ENCODE data around the gene HMGB4.

Gene HMGB4

GRCh38 chr1:33853431-33853830 lies 10.4 kb upstream of the HMGB4 start:
- Histone ChIP-seq H3K4me3 (ENCODE audit: low read depth in 1 of 2, low read length in 1 of 2) (no peak overlapping the region), H3K27me3 (no peaks in the 10 kb centered on the region), H3K9me3 (no peaks in the 10 kb centered on the region), H3K27ac (no peak overlapping the region), H3K4me1 (ENCODE audit: control insufficient read depth in 1 of 2, insufficient read depth in 1 of 2, low read depth in 1 of 2, low read length in 1 of 2) (no peaks in the 10 kb centered on the region), H3K36me3 (no peaks in the 10 kb centered on the region)
- TF ChIP-seq CTCF (IDR thresholded peaks at IDR 0.05), result no peak

- Histone ChIP-seq H3K27me3 (no peaks in the 10 kb centered on the region), H3K9me3 (no peaks in the 10 kb centered on the region), H3K4me3 (ENCODE audit: low read depth in 1 of 2, low read length in 1 of 2) (no peak overlapping the region), H3K27ac (no peak overlapping the region), H3K36me3 (no peaks in the 10 kb centered on the region), H3K4me1 (ENCODE audit: control insufficient read depth in 1 of 2, insufficient read depth in 1 of 2, low read depth in 1 of 2, low read length in 1 of 2) (no peaks in the 10 kb centered on the region)
- no peak for TF ChIP-seq CTCF (IDR thresholded peaks at IDR 0.05)
Measured at GRCh38 chr1:33854091-33854490, 9.8 kb upstream of the HMGB4 start.

GRCh38 chr1:33860671-33861070 lies 3.2 kb upstream of the HMGB4 start:
- Histone ChIP-seq H3K4me3 (ENCODE audit: low read depth in 1 of 2, low read length in 1 of 2) (no peak overlapping the region), H3K27ac (no peak overlapping the region), H3K9me3 (no peaks in the 10 kb centered on the region), H3K36me3 (no peaks in the 10 kb centered on the region), H3K27me3 (no peaks in the 10 kb centered on the region), H3K4me1 (ENCODE audit: control insufficient read depth in 1 of 2, insufficient read depth in 1 of 2, low read depth in 1 of 2, low read length in 1 of 2) (no peaks in the 10 kb centered on the region)
- no peak for TF ChIP-seq CTCF (IDR thresholded peaks at IDR 0.05)

GRCh38 chr1:33864460-33865389 lies 846 bp downstream of the HMGB4 start:
- TF ChIP-seq CTCF (IDR thresholded peaks at IDR 0.05), result no peak
- Histone ChIP-seq H3K4me3 (ENCODE audit: low read depth in 1 of 2, low read length in 1 of 2) (no peak overlapping the region), H3K4me1 (ENCODE audit: control insufficient read depth in 1 of 2, insufficient read depth in 1 of 2, low read depth in 1 of 2, low read length in 1 of 2) (no peaks in the 10 kb centered on the region), H3K27me3 (no peaks in the 10 kb centered on the region), H3K9me3 (no peaks in the 10 kb centered on the region), H3K36me3 (no peaks in the 10 kb centered on the region), H3K27ac (no peak overlapping the region)

GRCh38 chr1:33866281-33866680 lies 2.4 kb downstream of the HMGB4 start:
- H3K36me3 ChIP-seq, result no peaks in the 10 kb centered on the region
- H3K27ac ChIP-seq, result no peak overlapping the region
- H3K9me3 ChIP-seq, result no peaks in the 10 kb centered on the region
- TF ChIP-seq CTCF (IDR thresholded peaks at IDR 0.05), result no peak
- no peaks in the 10 kb centered on the region for H3K27me3 ChIP-seq
- H3K4me3 ChIP-seq (ENCODE audit: low read depth in 1 of 2, low read length in 1 of 2), result no peak overlapping the region
- H3K4me1 ChIP-seq (ENCODE audit: control insufficient read depth in 1 of 2, insufficient read depth in 1 of 2, low read depth in 1 of 2, low read length in 1 of 2), result no peaks in the 10 kb centered on the region

Measured in neutrophil (primary cell).